SK-N-SH (cell line): ENCODE measurements around the gene COQ9. TPM values are rescaled to one million over a fixed set of nuclear protein-coding genes. Genes with fewer than 3 reads are reported as not detected.

ENCODE experiments used
- CHD2 ChIP-seq: fragments of 150-350 bp; IDR thresholded peaks from 2 replicates; pipeline ENCODE4 v1.6.1; 2018; ENCODE audit warnings: low read length; ENCODE audit not compliant: partially characterized antibody
- EP300 ChIP-seq, 2 experiments: IDR thresholded peaks; 2 replicates each; pipeline versions ENCODE4 v1.4.0 to v1.6.1; 2012; ENCODE audit warnings: borderline replicate concordance in 1 of 2, low read depth in 1 of 2, low read length in 1 of 2
- EZH2phosphoT487 ChIP-seq: fragments of 200-600 bp; sonication (generic); IDR thresholded peaks from 2 replicates; pipeline ENCODE4 v1.6.1; 2017; ENCODE audit warnings: low read depth, mixed run types, mild to moderate bottlenecking, antibody characterized with exemption, moderate library complexity, borderline replicate concordance
- FOXJ3 ChIP-seq: sonication (generic); formaldehyde crosslinking; IDR thresholded peaks from 2 replicates; pipeline ENCODE4 v1.5.1; 2020; ENCODE audit warnings: mild to moderate bottlenecking, missing genetic modification reagents
- FOXM1 ChIP-seq: IDR thresholded peaks from 2 replicates; pipeline ENCODE4 v1.4.0; 2012; ENCODE audit warnings: low read depth, mild to moderate bottlenecking
- GABPA ChIP-seq: IDR thresholded peaks from 2 replicates; pipeline ENCODE4 v1.4.0; 2012; ENCODE audit warnings: low read depth, mild to moderate bottlenecking
- NFIC ChIP-seq: IDR thresholded peaks from 2 replicates; pipeline ENCODE4 v1.4.0; 2012; ENCODE audit warnings: borderline replicate concordance
- NRF1 ChIP-seq: IDR thresholded peaks from 2 replicates; pipeline ENCODE4 v1.6.1; 2012; ENCODE audit warnings: low read depth, mild to moderate bottlenecking, low read length
- RAD21 ChIP-seq: IDR thresholded peaks from 2 replicates; pipeline ENCODE4 v1.6.1; 2012; ENCODE audit warnings: mild to moderate bottlenecking, low read length
- RCOR1 ChIP-seq: fragments of 150-350 bp; IDR thresholded peaks from 2 replicates; pipeline ENCODE4 v1.6.1; 2017; ENCODE audit warnings: antibody characterized with exemption, low read length
- RXRA ChIP-seq: IDR thresholded peaks from 2 replicates; pipeline ENCODE4 v1.4.0; 2012; ENCODE audit warnings: low read depth, mild to moderate bottlenecking, borderline replicate concordance
- SIN3A ChIP-seq: IDR thresholded peaks from 2 replicates; pipeline ENCODE4 v1.6.1; 2012; ENCODE audit warnings: low read depth, mild to moderate bottlenecking, low read length, moderate library complexity, borderline replicate concordance
- SMC3 ChIP-seq: IDR thresholded peaks from 2 replicates; pipeline ENCODE4 v1.6.1; 2012; ENCODE audit warnings: low read depth, low read length, improper control_type of control experiment
- TAF1 ChIP-seq: IDR thresholded peaks from 2 replicates; pipeline ENCODE4 v1.6.1; 2012; ENCODE audit warnings: low read depth, mild to moderate bottlenecking, low read length, moderate library complexity, borderline replicate concordance
- TCF12 ChIP-seq: IDR thresholded peaks from 2 replicates; pipeline ENCODE4 v1.4.0; 2012
- TEAD4 ChIP-seq: IDR thresholded peaks from 2 replicates; pipeline ENCODE4 v1.4.0; 2012; ENCODE audit warnings: mild to moderate bottlenecking, borderline replicate concordance; ENCODE audit not compliant: insufficient read depth
- polyA plus RNA-seq, 3 experiments: library from polyadenylated mRNA; depleted of rRNA; stranded (reverse); fragments of >200 nt; gene quantifications; 2 replicates each; pipeline ENCODE4 v1.2.3, GENCODE V29; 2012
- TF ChIP-seq, protein P1 (sequence below): IDR thresholded peaks from 2 replicates; pipeline ENCODE4 v1.4.0; 2012; ENCODE audit warnings: low read depth, borderline replicate concordance
- TF ChIP-seq, protein P2 (sequence below): IDR thresholded peaks from 2 replicates; pipeline ENCODE4 v1.4.0; 2012; ENCODE audit warnings: low read depth, borderline replicate concordance
- TF ChIP-seq, protein P3 (sequence below): fragments of 200-600 bp; sonication (generic); IDR thresholded peaks from 2 replicates; pipeline ENCODE4 v1.6.1; 2017; ENCODE audit warnings: antibody characterized with exemption, mild to moderate bottlenecking, moderate library complexity

COQ9 gene
- polyA plus RNA-seq, 1 of the 3 experiments (the other 2 are of a cell fraction), result 81.2 TPM

DNA sequence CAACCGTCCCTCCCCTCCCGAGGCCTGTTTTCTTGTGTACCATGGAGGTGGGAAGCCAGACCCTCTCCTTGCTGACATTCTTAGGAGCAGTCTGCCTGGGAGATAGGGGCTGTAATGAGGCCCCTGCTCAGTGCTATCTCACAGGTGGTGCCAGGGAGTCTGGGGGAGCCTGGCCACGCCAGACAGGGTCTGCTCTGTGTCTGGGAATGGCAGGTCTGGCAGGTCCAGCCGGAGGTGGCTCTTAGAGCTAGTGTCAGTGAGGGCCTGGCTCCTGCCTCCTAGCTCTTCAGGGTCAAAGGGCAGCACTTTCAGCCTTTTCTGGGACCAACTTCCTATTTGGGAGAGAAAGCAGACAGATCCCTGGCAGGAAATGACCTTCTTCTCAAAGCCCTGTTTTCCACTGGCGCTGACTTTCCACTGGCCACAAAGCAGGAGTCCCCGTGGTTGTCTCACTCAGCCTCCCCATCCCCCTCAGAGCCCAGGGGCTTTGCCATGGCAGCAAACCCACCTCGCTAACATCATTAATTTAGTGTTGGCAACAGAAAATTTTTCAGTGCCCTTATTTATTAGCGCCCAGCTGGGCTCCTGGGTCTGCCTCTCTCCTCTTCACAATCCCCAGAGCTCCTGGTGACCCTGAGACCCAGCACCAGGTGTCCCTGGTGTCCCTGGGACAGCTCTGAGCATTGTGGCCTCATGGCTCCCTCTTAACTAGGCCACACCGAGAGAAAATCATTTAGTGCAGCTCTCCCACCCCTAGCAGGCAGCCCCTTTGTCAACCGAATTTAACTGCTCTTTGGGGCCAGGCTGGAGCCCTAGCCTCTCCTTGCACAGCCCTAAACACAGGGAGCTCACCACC, 63.0 kb downstream of the COQ9 start (continued):
- TF ChIP-seq SIN3A, result no peak
- TF ChIP-seq NRF1, result no peak
- TF ChIP-seq RCOR1, result peak; percentile 90
- peak; percentile 64 for TF ChIP-seq CHD2
- TF ChIP-seq EP300 (IDR thresholded peaks at IDR 0.05; ENCODE audit: borderline replicate concordance in 1 of 2, low read depth in 1 of 2, low read length in 1 of 2), result peak in 1 of 2 experiments; percentile 98; a peak in 2 of 4 replicates
- TF ChIP-seq FOXM1, result no peak
- TF ChIP-seq FOXJ3, result peak; percentile 99
- TF ChIP-seq EZH2phosphoT487, result no peak
- no peak for TF ChIP-seq TEAD4
- TF ChIP-seq GABPA, result no peak
- peak; percentile 23; the same call in 1 of the 2 replicates for TF ChIP-seq RAD21
- TF ChIP-seq RXRA, result no peak
- no peak; the same call in 1 of the 2 replicates for TF ChIP-seq SMC3
- TF ChIP-seq TCF12, result peak; percentile 66
- TF ChIP-seq, protein P1, sequence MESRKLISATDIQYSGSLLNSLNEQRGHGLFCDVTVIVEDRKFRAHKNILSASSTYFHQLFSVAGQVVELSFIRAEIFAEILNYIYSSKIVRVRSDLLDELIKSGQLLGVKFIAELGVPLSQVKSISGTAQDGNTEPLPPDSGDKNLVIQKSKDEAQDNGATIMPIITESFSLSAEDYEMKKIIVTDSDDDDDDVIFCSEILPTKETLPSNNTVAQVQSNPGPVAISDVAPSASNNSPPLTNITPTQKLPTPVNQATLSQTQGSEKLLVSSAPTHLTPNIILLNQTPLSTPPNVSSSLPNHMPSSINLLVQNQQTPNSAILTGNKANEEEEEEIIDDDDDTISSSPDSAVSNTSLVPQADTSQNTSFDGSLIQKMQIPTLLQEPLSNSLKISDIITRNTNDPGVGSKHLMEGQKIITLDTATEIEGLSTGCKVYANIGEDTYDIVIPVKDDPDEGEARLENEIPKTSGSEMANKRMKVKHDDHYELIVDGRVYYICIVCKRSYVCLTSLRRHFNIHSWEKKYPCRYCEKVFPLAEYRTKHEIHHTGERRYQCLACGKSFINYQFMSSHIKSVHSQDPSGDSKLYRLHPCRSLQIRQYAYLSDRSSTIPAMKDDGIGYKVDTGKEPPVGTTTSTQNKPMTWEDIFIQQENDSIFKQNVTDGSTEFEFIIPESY, result no peak
- TF ChIP-seq NFIC, result no peak
- TF ChIP-seq, protein P2, sequence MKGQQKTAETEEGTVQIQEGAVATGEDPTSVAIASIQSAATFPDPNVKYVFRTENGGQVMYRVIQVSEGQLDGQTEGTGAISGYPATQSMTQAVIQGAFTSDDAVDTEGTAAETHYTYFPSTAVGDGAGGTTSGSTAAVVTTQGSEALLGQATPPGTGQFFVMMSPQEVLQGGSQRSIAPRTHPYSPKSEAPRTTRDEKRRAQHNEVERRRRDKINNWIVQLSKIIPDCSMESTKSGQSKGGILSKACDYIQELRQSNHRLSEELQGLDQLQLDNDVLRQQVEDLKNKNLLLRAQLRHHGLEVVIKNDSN, result no peak
- no peak for TF ChIP-seq TAF1
- TF ChIP-seq, protein P3, sequence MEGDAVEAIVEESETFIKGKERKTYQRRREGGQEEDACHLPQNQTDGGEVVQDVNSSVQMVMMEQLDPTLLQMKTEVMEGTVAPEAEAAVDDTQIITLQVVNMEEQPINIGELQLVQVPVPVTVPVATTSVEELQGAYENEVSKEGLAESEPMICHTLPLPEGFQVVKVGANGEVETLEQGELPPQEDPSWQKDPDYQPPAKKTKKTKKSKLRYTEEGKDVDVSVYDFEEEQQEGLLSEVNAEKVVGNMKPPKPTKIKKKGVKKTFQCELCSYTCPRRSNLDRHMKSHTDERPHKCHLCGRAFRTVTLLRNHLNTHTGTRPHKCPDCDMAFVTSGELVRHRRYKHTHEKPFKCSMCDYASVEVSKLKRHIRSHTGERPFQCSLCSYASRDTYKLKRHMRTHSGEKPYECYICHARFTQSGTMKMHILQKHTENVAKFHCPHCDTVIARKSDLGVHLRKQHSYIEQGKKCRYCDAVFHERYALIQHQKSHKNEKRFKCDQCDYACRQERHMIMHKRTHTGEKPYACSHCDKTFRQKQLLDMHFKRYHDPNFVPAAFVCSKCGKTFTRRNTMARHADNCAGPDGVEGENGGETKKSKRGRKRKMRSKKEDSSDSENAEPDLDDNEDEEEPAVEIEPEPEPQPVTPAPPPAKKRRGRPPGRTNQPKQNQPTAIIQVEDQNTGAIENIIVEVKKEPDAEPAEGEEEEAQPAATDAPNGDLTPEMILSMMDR, result no peak

Other genes with a start within 250 kb of the COQ9 start
- 61.8 and 70.3 TPM in 2 replicates for gene ARL2BP, start 202.2 kb upstream of the COQ9 start, polyA plus RNA-seq (2012; rRNA removed)
- 0.86 and 1.3 TPM in 2 replicates for gene PLLP, start 162.8 kb upstream of the COQ9 start, polyA plus RNA-seq (2012; rRNA removed)
- gene CCL22, start 88.7 kb upstream of the COQ9 start, polyA plus RNA-seq (2012; rRNA removed), result not detected in 2 replicates
- gene CX3CL1, start 75.0 kb upstream of the COQ9 start, polyA plus RNA-seq (2012; rRNA removed), result 5.8 and 6.8 TPM in 2 replicates
- gene CCL17, start 42.7 kb upstream of the COQ9 start, polyA plus RNA-seq (2012; rRNA removed), result not detected in 2 replicates
- 43.6 and 63.3 TPM in 2 replicates for gene CIAPIN1, start 94 bp upstream of the COQ9 start, polyA plus RNA-seq (2012; rRNA removed)
- gene POLR2C, start 15.2 kb downstream of the COQ9 start, polyA plus RNA-seq (2012; rRNA removed), result 160 and 178 TPM in 2 replicates
- gene DOK4, start 39.0 kb downstream of the COQ9 start, polyA plus RNA-seq (2012; rRNA removed), result 28.4 and 36.9 TPM in 2 replicates
- 17.5 and 26.2 TPM in 2 replicates for gene CCDC102A, start 89.1 kb downstream of the COQ9 start, polyA plus RNA-seq (2012; rRNA removed)
- gene ADGRG5, start 95.2 kb downstream of the COQ9 start, polyA plus RNA-seq (2012; rRNA removed), result 0.02 and 0.03 TPM in 2 replicates
- 2.6 and 7.4 TPM in 2 replicates for gene ADGRG1, start 181.2 kb downstream of the COQ9 start, polyA plus RNA-seq (2012; rRNA removed)
- gene ADGRG3, start 220.8 kb downstream of the COQ9 start, polyA plus RNA-seq (2012; rRNA removed), result not detected in 2 replicates
- 0.58 and 0.94 TPM in 2 replicates for gene DRC7, start 247.3 kb downstream of the COQ9 start, polyA plus RNA-seq (2012; rRNA removed)